Right atrium auricular region (tissue), 2 donors: Measurements from ENCODE around the gene COX6A1. TPM values are rescaled to one million over a fixed set of nuclear protein-coding genes. Genes with fewer than 3 reads are reported as not detected.

Experiments
- DNase-seq: peaks from one replicate; pipeline ENCODE4 v3.0.0-alpha.2; 2019; ENCODE audit warnings: low spot score
- H3K27ac ChIP-seq, 2 donors: fragments of 200-600 bp; sonication (generic); 1 replicate in 1 of 2; 2 replicates in 1 of 2; pipeline ENCODE4 v1.5.1; 2016 to 2019
- H3K27me3 ChIP-seq, 2 donors: fragments of 200-600 bp; sonication (generic); one replicate each; pipeline versions ENCODE4 v1.5.1 to v1.6.0; 2017 to 2019
- H3K36me3 ChIP-seq: fragments of 200-600 bp; sonication (generic); one replicate; pipeline ENCODE4 v1.5.1; 2016
- H3K4me1 ChIP-seq, 2 donors: fragments of 200-600 bp; sonication (generic); one replicate each; pipeline versions ENCODE4 v1.5.1 to v1.6.0; 2017 to 2019
- H3K4me3 ChIP-seq, 2 donors: fragments of 200-600 bp; sonication (generic); 1 replicate in 1 of 2; 2 replicates in 1 of 2; pipeline ENCODE4 v1.5.1; 2017 to 2019; ENCODE audit warnings: mild to moderate bottlenecking in 1 of 2, moderate library complexity in 1 of 2
- H3K9me3 ChIP-seq, 2 donors: fragments of 200-600 bp; sonication (generic); one replicate each; pipeline ENCODE4 v1.5.1; 2019
- total RNA-seq, 2 donors: library from RNA; depleted of rRNA; stranded (reverse); fragments of >200 nt; gene quantifications; one replicate each; pipeline ENCODE4 v1.1.0, GENCODE V29; 2016
- TF ChIP-seq, protein P1 (sequence below), 2 donors: fragments of 200-600 bp; sonication (generic); IDR thresholded peaks; one replicate each; pipeline ENCODE4 v1.5.1; 2019; ENCODE audit warnings: antibody characterized with exemption in 2 of 2

Gene COX6A1
- total RNA-seq, 2 donors from 2014 or later: 190 to 291 TPM

DNA sequence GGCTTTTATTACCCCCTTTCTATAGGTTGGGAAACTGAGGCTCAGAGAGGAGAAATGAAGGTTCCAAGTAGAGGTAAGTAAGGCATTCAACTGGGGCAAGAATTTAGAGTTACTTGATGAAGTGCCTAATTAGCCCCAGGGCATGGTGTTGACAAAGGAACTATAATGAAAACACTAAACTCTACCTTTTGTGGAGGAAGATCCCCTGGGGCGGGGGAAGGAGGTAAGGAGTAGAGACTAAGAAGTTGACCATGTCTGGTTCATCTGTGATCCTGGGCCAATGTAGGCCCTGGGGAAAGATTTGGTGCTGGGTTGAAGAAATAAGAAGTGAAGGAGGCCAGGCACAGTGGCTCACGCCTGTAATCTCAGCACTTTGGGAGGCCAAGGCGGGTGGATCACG, 16.2 kb upstream of the COX6A1 start:
- DNase-seq: no peak
- H3K4me3 ChIP-seq: no peak overlapping the region
- no peaks in the 10 kb centered on the region for H3K27me3 ChIP-seq
- H3K36me3 ChIP-seq: no peaks in the 10 kb centered on the region
- no peaks in the 10 kb centered on the region for H3K4me1 ChIP-seq
- H3K27ac ChIP-seq: no peak overlapping the region
- TF ChIP-seq, protein P1, sequence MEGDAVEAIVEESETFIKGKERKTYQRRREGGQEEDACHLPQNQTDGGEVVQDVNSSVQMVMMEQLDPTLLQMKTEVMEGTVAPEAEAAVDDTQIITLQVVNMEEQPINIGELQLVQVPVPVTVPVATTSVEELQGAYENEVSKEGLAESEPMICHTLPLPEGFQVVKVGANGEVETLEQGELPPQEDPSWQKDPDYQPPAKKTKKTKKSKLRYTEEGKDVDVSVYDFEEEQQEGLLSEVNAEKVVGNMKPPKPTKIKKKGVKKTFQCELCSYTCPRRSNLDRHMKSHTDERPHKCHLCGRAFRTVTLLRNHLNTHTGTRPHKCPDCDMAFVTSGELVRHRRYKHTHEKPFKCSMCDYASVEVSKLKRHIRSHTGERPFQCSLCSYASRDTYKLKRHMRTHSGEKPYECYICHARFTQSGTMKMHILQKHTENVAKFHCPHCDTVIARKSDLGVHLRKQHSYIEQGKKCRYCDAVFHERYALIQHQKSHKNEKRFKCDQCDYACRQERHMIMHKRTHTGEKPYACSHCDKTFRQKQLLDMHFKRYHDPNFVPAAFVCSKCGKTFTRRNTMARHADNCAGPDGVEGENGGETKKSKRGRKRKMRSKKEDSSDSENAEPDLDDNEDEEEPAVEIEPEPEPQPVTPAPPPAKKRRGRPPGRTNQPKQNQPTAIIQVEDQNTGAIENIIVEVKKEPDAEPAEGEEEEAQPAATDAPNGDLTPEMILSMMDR (IDR thresholded peaks at IDR 0.05): no peak
- H3K9me3 ChIP-seq: no peaks in the 10 kb centered on the region

DNA sequence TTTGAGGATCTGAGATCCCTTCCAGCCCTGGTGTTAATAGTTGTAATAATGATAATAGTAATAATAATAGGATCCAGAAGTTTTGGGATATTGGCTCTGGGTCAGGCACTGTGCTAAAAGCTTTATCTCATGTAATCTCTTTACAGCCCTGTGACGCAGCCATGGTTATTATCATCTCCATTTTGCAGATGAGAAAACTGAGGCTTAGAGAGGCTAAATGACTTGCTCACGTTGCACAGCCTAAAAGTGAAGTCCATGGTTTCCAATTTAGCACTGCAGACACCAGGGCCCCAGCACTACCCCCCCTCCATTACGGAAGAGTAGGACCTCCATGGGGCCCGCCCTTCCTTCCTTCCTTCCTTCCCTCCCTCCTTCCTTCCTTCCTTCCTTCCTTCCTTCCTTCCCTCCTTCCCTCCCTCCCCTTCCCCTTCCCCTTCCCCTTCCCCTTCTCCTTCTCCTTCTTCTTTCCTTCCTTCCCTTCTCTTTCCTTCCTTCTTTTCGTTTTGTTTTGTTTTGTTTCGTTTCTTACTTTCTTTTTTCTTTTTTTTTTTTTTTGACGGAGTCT, 14.9 kb upstream of the COX6A1 start:
- DNase-seq: no peak
- no peak overlapping the region for H3K27ac ChIP-seq
- no peaks in the 10 kb centered on the region for H3K27me3 ChIP-seq
- H3K4me3 ChIP-seq: no peak overlapping the region
- TF ChIP-seq, protein P1 (IDR thresholded peaks at IDR 0.05): no peak
- no peaks in the 10 kb centered on the region for H3K4me1 ChIP-seq
- no peaks in the 10 kb centered on the region for H3K9me3 ChIP-seq
- no peaks in the 10 kb centered on the region for H3K36me3 ChIP-seq

DNA sequence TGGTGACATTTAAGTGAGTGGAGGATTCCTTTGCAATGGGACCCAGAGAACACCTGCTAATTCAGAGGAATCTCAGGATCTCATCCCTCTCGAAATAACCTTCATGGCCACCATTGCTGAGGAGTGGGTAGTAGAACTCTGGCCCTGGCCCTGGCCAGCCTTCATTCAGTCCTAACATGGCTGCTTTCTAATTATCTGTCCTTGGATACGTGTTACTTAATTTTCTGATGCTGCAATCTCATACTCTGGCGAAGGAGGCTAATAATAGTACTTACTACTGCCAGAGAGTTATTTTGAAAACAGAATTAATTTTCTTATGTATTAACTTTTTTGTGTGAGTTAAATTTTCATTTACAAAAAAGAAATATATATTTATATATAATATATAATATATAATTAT, 12.1 kb upstream of the COX6A1 start:
- Histone ChIP-seq H3K9me3 (no peaks in the 10 kb centered on the region), H3K27ac (no peak overlapping the region), H3K27me3 (no peaks in the 10 kb centered on the region), H3K36me3 (no peaks in the 10 kb centered on the region), H3K4me3 (no peak overlapping the region), H3K4me1 (no peaks in the 10 kb centered on the region)
- no peak for DNase-seq
- TF ChIP-seq, protein P1 (IDR thresholded peaks at IDR 0.05): no peak

DNA sequence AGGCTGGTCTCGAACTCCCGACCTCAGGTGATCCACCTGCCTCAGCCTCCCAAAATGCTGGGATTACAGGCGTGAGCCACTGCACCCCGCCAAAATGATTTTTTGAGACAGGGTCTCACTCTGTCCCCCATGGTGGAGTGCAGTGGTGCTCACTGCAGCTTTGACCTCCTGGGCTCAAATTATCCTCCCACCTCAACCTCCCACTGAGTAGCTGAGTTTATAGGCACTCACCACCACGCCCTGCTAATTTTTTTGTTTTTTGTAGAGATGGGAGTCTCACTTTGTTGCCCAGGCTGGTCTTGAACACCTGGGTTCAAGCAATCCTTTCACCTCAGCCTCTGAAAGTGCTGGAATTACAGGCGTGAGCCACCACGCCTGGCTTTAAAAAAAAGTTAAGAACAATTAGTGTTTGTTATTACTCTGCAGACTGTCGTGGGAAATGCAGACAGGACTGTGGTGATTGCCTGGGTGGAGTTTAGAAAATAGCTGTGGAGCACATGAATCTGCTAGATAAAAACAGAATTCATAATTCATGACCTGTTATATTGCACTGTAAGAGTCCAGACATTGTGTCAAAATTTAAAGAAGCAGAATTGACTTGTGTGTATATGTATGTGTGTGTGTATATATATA, 9.2 kb upstream of the COX6A1 start:
- H3K4me3 ChIP-seq: no peak overlapping the region
- no peak overlapping the region for H3K27ac ChIP-seq
- H3K36me3 ChIP-seq: no peaks in the 10 kb centered on the region
- H3K4me1 ChIP-seq: no peaks in the 10 kb centered on the region
- no peak for DNase-seq
- no peaks in the 10 kb centered on the region for H3K27me3 ChIP-seq
- no peaks in the 10 kb centered on the region for H3K9me3 ChIP-seq
- TF ChIP-seq, protein P1 (IDR thresholded peaks at IDR 0.05): no peak

DNA sequence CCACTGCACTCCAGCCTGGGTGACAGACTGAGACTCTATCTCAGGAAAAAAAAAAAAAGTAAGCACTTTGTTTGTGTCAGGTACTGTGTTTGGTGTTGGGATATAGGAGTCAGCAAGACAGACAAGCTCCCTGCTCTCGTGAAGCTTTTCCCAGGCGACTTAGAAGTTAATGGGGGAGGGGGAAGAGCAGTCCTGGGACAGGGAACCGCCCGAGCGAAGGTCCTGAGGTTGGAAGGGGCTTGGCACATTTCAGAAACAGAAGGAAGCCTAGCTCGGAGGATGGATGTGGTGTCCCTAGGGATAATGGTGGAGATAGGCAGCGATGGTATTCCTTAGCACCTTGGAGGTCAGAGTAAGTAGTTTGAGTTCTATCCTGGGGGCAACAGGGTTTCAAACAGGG, 8.5 kb upstream of the COX6A1 start:
- no peaks in the 10 kb centered on the region for H3K27me3 ChIP-seq
- no peaks in the 10 kb centered on the region for H3K36me3 ChIP-seq
- H3K27ac ChIP-seq: no peak overlapping the region
- H3K9me3 ChIP-seq: no peaks in the 10 kb centered on the region
- no peaks in the 10 kb centered on the region for H3K4me1 ChIP-seq
- TF ChIP-seq, protein P1 (IDR thresholded peaks at IDR 0.05): no peak
- no peak overlapping the region for H3K4me3 ChIP-seq
- DNase-seq: no peak
